ENCODE data around the gene ARHGAP32. TPM values are rescaled to one million over a fixed set of nuclear protein-coding genes. Genes with fewer than 3 reads are reported as not detected.

ARHGAP32 gene
- 10.2 TPM for polyA plus RNA-seq (2012; ENCODE audit: insufficient read depth, insufficient read length)

DNA sequence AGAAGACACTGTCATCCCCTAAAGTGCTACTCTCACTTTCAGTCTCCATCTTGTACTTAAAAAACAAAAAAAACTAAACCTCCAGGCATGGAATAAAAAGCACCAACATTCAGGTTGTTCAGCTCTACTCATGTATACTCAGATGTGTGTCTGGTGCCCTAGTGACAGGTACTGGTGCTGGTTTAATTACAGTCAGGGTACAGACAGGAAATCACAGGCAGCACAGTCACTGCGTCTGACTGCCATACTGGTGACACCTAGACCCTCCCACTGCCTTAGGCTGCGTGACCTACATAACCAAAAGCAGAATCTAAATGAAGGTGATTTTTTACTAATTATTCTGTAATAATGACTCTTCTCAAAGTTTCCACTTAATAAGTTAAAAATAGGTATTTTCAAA is at the start of gene ARHGAP32:
TSS of gene ARHGAP32 (minus strand) at position 176 of the 400 bp plus-strand sequence. CDS start at position 49, 127 bp downstream.
- H3K4me3 ChIP-seq (ENCODE audit: low read length): no peak within 1 kb of the TSS
- peak; percentile 30 for DNase-seq (ENCODE audit: low read depth, low spot score)

DNA sequence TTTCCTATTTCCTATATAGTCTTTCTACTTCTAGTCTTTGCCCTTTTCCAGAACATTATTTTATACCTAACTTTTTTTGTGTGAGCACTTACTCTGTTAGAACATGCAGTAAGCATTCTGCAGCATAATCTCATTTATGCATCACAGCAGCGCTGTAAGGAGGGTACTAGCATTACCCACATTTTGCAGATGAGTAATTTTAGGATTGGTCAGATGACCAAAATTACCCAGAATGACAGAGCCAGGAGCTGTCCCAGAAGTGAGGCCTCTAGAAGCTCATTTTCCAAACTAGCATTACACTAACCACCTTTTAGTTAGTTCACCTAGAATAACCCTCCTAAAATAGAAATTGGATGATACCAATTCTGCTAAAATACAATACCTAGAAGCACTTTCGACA is 47.1 kb upstream of the ARHGAP32 start:
- no peak overlapping the region for H3K4me3 ChIP-seq (ENCODE audit: low read length)
- DNase-seq (ENCODE audit: low read depth, low spot score): no peak

DNA sequence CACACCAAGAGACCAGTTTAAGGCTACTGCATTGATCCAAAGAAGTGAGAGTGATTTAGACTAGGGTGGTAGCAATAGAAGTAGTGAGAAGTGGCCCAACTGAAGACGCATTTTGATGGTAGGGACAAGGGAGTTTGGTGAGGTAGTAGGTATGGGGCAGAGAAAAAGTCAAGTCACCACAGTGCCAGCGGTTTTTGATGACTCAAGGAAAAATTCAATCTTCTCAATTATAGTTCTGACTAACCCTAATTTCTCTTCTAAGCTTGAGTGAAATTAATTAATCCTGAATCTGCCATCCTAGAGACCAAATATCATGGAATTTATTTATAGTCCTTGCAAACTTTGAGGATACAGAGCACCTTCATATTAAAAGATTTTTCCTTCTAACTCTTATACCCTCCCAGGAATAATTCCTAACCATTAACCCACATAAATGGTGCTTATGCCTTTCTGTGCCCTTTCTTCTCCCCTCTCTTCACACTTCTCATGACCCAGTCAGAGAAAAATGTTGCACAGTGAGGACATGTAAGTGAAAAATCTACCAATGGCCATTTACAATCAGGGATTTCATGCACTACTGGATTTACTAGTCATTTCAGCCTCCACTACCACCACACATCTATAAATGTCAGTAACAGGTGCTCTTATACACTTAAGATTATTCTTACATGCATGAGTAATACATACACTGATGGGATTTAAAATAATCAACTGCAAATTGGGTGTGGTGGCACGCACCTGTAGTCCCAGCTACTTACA is 45.9 kb upstream of the ARHGAP32 start:
- no peak overlapping the region for H3K4me3 ChIP-seq (ENCODE audit: low read length)
- DNase-seq (ENCODE audit: low read depth, low spot score): no peak

DNA sequence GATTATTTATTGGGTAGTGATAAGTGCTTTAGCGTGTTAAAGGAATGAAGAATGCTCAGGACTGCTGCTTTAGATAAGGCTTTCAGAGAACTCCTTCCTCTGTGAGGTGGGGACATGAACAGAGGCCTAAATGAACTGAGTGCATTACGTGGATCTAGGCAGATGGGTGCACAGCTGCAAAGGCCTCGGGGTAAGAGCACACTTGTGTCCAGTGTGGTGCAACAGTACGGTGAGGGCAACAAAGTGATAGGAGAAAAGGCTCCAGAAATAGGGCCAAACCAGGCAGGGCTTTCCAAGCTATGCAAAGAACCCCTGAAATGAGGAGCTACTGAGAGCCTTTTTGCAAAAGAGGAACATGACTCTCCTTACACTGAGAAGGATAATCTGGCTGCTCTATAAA is 45.3 kb upstream of the ARHGAP32 start:
- no peak overlapping the region for H3K4me3 ChIP-seq (ENCODE audit: low read length)
- no peak for DNase-seq (ENCODE audit: low read depth, low spot score)

DNA sequence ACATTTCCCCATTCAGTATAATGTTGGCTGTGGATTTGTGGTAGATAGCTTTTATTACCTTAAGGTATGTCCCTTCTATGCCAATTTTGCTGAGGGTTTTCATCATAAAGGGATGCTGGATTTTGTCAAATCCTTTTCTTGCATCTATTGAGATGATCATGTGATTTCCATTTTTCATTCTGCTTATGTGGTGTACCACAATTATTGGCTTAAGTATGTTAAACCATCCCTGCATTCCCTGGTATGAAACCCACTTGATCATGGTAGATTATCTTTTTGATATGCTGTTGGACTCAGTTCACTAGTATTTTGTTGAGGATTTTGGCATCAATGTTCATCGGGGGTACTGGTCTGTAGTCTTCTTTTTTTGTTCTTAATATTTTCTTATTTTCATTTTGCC is 44.7 kb upstream of the ARHGAP32 start:
- no peak overlapping the region for H3K4me3 ChIP-seq (ENCODE audit: low read length)
- DNase-seq (ENCODE audit: low read depth, low spot score): no peak

DNA sequence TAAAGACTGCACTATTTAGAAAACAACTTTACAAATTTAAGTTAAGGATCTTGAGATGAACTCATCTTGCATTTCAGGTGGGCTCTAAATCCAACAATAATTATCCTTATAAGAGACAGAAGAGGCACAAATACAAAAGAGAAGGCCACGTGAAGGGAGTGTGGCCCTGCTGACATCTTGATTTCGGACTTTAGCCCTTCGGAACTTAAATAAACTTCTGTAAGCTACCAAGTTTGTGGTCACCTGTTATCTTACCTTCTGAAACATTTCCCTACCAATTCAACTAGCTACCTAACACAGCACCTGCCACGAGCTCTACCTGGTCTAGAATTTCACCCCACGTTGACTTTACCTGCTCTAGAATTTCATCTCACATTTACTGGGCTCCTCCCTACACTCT is 42.9 kb upstream of the ARHGAP32 start:
- no peak for DNase-seq (ENCODE audit: low read depth, low spot score)
- no peak overlapping the region for H3K4me3 ChIP-seq (ENCODE audit: low read length)

DNA sequence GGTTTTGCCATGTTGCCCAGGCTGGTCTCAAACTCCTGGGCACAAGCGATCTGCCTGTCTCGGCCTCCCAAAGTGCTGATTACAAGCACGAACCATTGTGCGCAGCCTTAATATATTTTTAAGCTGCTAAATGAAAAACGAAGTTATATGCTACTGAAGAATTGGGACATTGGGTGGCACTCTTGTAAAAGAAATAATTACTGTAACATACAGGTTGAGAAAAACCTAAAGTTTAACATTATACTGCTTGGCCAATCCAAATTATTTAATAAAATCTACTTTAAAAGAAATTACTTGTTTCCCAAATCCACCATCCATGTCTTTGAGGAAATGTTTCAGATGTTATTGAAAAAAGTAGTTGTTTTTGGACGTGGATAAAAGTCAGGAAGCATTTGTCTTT is 37.9 kb upstream of the ARHGAP32 start:
- peak; percentile 16 for DNase-seq (ENCODE audit: low read depth, low spot score)
- no peak overlapping the region for H3K4me3 ChIP-seq (ENCODE audit: low read length)

DNA sequence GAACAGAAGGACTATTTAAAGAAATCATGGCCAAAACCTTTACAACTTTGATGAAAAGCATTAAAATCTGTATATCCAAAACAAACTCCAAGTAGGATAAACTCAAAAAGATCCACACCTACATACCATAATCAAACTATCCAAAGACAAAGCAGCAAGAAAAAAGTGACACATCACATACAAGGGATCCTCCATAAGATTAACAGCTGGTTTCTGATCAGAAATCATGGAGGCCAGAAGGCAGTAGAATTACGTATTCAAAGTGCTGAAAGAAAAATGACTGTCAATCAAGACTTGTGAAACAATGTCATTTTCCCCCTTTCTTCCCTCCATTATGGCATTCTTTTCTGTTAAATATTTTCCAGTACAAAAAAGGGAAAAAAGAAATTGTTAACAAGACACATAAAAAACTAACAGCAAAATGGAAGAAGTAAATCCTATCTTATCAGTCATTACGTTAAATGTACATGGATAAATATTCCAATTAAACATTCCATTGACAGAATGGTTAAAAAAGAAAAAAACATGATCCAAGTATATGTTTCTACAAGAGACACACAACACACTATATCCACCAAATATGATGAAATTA is 34.2 kb upstream of the ARHGAP32 start:
- no peak for DNase-seq (ENCODE audit: low read depth, low spot score)
- no peak overlapping the region for H3K4me3 ChIP-seq (ENCODE audit: low read length)

DNA sequence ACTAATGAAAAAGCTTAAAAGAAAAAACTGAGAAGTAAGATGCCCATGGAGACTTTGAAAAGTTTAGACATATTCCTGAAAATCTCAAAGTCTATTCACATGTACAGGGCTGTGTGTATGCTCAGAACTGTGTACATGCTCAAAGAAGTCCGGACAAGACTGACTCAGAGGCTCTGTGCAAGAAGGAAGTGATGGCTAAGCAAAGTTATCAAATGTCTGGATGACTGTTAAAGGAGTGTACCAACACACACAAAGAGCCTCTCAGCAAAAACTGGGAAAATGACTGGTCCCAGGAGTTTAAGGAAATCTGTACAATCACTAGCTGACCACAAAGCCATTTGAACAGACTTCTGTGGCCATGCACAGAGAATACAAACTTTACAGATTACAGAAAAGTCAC is 33.1 kb upstream of the ARHGAP32 start:
- DNase-seq (ENCODE audit: low read depth, low spot score): no peak

DNA sequence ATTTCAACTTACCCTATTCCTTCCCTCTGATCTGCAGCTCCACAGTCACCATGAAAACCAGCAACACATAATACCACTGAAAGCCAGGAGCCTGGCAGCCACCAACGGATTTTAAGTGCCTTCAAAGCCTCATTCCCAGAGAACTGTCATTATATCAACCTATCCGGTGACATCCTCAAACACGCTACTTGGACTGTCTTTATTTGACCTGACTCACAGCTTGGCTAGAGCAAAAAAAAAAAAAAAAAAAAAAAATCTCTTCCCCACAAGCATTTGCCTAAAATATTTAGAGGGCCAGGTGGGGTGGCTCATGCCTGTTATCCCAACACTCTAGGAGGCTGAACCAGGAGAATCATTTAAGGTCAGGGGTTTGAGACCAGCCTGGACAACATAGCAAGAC is 32.4 kb upstream of the ARHGAP32 start:
- H3K4me3 ChIP-seq (ENCODE audit: low read length): no peak overlapping the region
- DNase-seq (ENCODE audit: low read depth, low spot score): no peak

More for the DNA sequence above, 33.1 kb upstream of the ARHGAP32 start:
- no peak overlapping the region for H3K4me3 ChIP-seq (ENCODE audit: low read length)

DNA sequence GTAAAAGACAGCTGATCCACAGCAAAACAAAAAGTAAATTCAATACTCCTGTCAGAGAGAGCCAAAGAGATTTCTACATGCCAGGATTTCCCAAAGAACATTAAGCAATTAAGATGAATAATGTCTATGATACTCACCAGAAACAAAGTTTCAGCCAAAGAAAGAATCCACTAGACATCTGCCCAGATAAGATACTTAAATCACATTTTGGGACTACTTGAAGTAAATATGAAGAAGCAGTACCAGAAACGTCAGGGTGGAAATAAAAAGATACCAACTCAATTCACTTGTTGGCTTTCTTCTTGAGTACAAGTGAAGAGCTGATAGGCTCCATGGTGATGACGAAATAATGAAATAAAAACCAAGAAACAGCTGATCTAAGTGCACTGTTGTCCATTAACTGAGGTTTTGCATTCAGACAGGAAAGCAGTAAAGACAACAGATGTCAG is 31.6 kb upstream of the ARHGAP32 start:
- DNase-seq (ENCODE audit: low read depth, low spot score): no peak

DNA sequence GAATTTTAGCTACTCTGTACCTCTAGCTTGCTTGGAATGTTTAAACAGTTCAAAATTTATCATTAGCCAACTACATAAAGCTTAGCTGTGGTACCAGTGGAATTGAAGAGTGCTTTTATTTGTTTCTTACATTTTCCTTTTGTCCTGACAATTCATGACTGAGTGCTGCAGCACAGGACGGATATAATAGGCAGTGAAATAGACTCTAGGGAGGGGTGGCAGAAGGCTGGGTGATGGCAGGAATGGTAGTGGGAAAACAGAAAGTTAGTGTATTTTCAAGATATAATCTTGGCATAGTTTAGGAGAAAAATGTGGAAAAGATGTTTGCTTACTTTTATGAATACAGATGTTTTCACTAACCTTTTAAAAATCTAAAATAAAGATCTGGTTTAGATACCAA is 31.1 kb upstream of the ARHGAP32 start:
- H3K4me3 ChIP-seq (ENCODE audit: low read length): no peak overlapping the region
- no peak for DNase-seq (ENCODE audit: low read depth, low spot score)

More for the DNA sequence above, 31.6 kb upstream of the ARHGAP32 start:
- no peak overlapping the region for H3K4me3 ChIP-seq (ENCODE audit: low read length)

DNA sequence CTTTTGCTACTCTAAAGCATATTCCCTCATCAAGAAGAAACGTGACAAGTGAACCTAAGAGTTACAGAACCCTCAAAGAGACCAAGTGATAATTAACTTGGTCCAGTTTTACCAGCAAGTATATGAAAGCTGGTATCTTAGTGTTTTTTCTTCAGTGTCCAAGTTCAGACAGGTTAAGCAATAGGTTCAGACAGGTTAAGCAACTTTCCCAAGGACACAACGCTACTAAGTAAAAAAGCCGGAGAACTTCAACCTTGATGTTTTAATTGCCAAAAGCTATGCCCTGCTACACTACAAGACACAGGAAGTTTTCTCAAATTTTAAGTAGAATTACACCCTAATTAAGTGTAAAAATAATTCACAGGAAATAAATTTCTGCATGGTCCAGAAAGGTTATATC is 30.0 kb upstream of the ARHGAP32 start:
- H3K4me3 ChIP-seq (ENCODE audit: low read length): no peak overlapping the region
- no peak for DNase-seq (ENCODE audit: low read depth, low spot score)

DNA sequence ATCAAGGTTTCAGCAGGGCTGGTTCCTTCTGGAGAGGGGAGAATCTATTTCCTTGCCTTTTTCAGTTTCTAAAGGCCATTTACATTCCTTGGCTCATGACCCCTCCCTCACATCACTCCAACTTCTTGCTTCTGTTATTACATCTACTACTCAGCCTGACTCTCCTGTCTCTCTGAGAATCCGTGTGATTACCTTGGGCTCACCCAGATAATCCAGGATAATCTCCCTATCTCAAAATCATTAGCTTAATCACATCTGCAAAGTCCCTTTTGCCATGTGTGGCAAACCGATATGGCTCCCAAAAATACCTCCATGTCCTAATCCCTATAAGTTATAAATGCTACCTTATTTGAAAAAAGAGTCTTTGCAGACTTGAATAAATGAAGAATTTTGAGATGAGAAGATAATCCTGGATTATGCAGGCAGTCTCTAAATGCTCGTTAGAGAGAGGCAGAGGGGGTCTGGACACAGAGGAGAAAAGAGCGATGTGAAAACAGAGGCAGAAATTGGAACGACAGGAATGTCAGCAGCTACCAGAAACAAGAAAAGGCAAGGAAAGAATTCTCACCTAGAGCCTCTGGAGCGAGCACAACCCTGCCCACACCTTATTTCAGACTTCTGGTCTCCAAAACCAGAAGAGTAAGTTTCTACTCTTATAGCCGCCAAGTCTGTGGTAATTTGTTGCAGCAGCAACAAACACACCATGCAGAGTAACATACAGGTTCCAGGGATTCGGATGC is 23.6 kb upstream of the ARHGAP32 start:
- H3K4me3 ChIP-seq (ENCODE audit: low read length): no peak overlapping the region
- no peak for DNase-seq (ENCODE audit: low read depth, low spot score)

DNA sequence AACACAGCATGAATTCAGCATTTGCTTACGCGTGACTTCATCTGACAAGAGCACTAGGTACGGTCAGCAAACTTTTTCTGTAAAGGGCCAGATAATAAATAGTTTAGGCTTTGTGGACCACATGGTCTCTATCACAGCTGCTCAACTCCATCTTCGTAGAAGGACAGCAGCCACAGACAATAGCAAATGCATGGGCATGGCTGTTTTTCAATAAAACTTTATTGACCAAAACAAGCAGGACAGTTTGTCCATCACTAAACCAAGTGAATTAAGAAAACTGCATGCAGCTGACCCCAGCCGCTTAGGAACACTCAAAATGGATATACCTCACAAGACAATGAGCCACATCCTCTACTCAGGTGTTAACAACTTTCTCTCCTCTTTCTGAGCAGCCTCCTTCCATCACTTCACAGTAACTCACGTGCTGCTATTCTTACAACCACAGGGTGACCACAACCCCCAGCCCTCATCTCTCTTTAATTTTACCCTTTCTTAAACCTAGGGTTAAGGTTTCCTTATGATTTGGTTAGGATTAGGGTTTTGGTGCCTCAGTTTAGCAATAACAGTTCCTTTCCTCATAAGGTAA is 22.7 kb upstream of the ARHGAP32 start:
- H3K4me3 ChIP-seq (ENCODE audit: low read length): no peak overlapping the region
- DNase-seq (ENCODE audit: low read depth, low spot score): peak; percentile 39

DNA sequence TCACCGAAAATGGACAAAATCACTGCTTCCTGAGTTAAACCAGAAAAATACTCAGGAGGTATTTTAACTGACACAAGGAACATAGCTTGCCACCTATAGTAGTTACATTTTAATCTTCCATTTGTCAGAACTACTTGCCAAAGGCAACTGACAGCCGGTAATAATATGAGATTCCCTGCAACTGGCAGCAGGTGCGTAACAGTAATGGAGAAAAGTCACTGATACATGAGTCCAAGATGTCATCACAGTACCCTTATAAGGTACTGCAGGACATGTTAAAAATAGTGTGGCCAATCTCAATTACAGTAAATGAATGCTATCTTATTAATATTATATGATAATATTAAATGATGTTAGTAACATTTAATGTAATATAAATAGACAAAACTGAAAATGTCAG is 21.1 kb upstream of the ARHGAP32 start:
- DNase-seq (ENCODE audit: low read depth, low spot score): no peak
- H3K4me3 ChIP-seq (ENCODE audit: low read length): no peak overlapping the region

DNA sequence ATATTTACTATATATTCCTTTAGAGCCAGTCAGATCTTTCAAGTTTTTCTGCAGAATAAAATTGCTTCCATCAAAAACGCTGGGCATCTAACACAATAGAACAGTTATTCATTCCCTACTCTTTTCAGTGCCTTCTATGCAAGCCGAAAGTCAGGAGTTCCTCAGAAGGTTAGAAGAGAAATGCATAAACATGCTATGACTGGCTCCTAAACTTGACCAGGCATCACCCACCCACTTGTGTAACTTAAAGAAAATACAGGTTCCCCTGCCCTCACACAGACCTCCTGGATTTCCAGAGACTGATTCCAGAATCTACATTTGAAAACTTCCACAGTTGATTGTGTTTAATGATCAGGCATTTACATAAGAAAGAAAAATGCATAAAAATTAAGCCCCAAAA is 19.3 kb upstream of the ARHGAP32 start:
- DNase-seq (ENCODE audit: low read depth, low spot score): no peak

DNA sequence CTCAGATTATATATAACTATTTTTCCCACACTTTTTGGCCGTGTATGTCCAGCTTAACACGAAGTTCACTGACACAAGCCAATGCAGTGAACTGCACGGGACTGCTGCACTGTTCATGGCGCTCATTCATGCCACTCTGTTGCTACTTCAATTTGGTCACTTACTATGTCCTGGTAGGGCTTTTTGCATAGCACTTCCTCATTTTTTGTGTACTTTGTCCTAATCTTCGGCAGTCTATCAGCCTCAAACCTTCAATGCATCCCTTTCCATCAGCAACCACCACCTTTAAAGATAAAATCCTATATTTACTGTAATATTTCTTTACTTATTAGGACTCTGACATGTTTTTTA is 18.7 kb upstream of the ARHGAP32 start:
- no peak for DNase-seq (ENCODE audit: low read depth, low spot score)
- H3K4me3 ChIP-seq (ENCODE audit: low read length): no peak overlapping the region

More for the DNA sequence above, 19.3 kb upstream of the ARHGAP32 start:
- no peak overlapping the region for H3K4me3 ChIP-seq (ENCODE audit: low read length)

DNA sequence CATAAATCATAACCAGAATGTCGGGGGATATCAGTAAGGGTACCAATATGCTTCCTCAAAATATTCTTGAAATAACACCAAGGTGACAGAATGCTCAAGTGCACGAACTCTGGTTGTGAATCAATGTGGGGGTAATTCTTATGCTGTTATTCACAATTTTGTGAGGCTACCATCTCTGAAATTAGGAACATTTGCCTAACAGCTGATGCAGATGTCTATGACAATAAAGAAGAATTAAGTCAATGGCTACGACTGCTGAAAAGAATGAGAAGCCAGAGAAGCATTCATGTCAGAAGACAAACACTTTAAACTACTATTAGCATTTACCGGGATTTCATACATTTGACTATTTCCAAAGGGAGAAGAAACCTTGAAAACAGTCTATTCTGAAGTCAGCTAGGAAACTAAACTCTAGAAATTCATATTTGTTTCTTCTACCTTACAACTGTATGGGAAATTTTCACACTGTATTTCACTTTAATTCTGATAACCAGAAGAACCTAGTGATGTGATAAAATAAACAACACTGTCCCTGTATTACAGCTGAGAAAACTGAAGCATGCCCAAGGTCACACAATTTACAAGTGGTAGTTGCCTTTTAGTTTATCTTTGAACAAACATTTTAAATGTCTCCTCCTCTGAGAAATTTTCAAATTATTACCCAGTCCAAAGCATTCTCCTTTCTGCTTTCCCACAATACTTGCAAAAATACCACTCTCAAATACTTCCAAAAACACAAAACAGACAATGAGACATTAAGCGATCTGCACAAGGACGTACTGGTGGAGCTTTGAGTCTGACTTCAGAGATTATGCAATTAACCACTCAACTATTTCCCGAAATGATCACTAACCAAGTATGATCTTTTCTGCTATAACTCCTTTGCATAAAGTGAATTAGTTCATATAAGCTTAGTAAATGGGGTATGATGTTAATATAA is 18.0 kb upstream of the ARHGAP32 start:
- no peak overlapping the region for H3K4me3 ChIP-seq (ENCODE audit: low read length)
- DNase-seq (ENCODE audit: low read depth, low spot score): no peak
